Measurements from ENCODE around the gene WAPL.

Gene WAPL

GRCh38 chr10:86522510-86522855 lies 891 bp upstream of the WAPL start:
- no peak for DNase-seq

GRCh38 chr10:86520871-86521677 lies 518 bp downstream of the WAPL start:
- DNase-seq = no peak

DNA sequence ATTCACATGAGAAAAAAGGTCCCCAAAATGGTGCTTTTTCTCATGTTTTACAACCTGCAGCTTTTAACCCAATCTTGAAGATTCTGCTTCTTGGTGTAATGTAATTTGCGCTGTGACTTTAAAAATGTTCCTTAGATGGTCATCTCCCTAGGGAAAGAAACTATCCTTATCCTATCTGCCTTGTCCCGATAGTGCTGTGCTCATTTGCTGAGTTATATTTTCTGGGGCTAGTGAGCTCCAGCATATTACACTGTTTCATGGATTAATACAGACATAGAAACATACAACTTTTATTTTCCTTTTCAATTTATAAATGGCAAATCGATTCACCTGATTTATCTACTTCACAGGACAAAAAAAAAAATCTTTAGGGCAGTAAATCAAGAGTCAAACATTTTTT lies 2.8 kb downstream of the WAPL start:
- DNase-seq = no peak

GRCh38 chr10:86512137-86512536 lies 9.5 kb downstream of the WAPL start:
- DNase-seq = no peak

GRCh38 chr10:86511027-86511865 lies 10.3 kb downstream of the WAPL start:
- no peak for DNase-seq

DNA sequence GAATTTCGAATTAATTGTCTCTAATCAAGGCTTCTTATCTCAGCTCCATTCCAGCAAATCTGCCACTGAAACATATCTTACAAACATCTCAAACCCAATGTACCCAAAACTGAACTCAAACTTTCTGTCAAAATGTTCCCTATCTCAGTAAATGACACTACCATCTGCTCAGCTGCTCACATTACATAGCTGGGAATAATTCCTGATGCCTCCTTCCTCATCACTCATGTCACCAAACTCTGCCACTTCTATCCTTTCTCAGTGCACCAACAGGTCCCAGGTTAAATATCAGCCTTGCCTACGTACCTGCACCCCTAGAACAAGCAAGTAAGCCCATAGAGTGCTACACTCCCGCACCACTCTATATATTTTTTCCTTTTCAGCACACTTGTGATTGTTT lies 12.4 kb downstream of the WAPL start:
- no peak for DNase-seq

DNA sequence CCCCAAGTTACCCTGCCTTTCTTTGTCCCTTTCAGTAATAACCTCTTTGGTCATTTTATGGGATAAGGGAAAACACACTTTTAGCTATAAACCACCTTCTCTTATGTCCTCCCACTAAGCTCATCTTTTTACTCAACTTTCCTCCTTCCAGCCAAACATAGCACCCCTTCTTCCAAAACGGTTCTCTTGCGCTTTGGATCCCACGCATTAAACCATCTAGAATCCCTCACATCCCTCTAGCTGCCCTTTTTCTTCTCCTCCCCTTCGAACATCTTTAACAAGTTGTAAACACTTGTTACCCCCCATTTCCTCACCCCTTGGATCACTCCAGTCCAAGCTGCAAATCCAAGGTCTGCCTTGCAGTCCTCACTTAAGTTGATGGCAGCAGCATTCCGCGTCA lies 13.4 kb downstream of the WAPL start:
- no peak for DNase-seq

DNA sequence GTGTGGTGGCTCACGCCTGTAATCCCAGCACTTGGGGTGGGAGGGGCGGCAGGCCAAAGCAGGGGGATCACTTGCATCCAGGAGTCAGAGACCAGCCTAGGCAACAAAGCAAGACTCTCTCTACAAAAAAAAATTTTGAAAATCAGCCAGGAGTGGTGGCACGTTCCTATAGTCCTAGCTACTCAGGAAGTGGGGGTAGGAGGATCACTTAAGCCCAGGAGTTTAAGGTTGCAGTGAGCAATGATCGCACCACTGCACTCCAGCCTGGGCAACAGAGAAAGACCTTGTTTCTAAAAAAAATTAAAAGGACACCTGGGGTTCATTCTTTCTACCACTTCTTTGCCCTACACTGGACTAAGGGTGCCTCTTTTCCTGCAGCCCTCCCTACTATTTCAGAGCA lies 15.1 kb downstream of the WAPL start:
- DNase-seq = no peak

DNA sequence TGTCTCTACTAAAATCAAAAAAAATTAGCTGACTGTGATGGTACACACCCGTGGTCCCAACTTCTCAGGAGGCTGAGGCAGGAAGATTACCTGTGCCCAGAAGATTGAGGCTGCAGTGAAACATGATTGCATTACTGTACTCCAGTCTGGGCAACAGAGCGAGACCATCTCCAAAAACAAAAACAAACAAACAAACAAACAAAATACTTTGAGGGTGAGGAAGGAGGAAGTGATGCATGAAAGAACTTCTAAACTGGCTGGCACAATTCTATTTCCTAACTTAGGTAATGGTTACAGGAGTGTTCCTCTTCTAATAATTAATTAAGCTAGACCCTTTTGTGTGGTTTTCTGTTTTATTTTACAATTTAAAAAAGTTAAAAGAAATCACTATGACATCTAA lies 15.5 kb downstream of the WAPL start:
- DNase-seq = no peak

GRCh38 chr10:86504510-86504909 lies 17.1 kb downstream of the WAPL start:
- no peak for DNase-seq

DNA sequence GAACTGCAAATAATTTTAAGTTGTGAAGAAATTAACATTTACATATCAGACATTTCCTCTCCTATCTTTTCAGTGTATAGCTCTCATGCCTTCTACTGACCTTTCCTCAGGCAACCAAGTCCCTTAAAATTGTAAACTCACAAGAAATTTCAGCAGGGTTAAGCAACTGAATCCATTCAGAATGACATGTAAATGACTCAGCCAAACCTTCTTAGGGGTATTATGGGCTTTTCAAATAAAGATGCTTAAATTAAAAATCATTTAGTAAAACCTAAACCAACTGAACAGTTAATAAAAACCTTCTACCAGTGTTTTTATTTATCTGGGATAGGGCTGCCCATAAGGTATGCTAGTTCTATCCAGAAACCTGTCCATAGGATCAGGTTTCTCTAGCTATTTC lies 20.7 kb downstream of the WAPL start:
- no peak for DNase-seq

GRCh38 chr10:86498598-86498997 lies 23.0 kb downstream of the WAPL start:
- no peak for DNase-seq

DNA sequence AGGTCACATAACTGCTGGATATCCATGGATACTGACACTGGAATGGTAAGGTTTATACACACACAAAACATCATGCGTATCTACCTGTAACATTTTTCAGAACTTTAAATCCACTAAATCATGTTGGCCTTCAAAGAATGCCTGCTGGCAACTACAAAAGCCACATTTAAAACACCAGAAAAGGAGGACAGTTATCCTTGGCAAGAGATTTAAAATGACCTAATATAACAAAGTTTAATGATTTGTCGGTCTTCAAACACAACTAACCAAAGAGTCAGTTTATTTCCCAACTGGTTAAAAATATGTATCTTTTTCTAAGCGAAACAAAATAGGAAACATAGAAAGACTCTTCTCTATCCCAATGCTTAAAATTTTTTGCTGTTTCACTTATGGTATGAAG lies 24.0 kb downstream of the WAPL start:
- DNase-seq = no peak

DNA sequence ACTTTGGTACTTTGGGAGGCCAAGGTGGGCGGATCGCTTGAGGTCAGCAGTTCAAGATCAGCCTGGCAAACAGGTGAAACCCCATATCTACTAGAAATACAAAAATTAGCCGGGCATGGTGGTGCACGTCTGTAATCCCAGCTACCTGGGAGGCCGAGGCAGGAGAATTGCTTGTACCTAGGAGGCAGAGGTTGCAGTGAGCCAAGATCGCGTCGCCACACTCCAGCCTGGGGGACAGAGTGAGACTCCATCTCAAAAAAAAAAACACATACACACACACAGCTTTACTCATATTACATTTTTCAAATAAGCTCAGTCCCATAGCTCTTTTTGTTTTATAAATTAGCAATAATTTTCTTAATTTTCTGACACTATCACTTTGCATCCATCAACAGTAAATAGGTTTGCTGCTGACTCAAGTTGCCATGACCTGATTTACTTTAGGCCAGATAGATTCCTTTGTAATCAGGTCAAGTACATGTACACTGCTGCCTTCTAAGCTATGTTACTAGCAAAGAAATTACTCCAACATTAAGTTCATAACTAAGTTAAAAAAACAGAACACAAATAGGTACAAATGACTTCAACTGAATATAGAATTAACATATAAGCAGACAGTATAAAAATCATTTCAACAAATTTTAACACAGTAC lies 31.5 kb downstream of the WAPL start:
- no peak for DNase-seq

GRCh38 chr10:86489071-86489810 lies 32.4 kb downstream of the WAPL start:
- DNase-seq = no peak

GRCh38 chr10:86486856-86487255 lies 34.7 kb downstream of the WAPL start:
- DNase-seq = no peak

DNA sequence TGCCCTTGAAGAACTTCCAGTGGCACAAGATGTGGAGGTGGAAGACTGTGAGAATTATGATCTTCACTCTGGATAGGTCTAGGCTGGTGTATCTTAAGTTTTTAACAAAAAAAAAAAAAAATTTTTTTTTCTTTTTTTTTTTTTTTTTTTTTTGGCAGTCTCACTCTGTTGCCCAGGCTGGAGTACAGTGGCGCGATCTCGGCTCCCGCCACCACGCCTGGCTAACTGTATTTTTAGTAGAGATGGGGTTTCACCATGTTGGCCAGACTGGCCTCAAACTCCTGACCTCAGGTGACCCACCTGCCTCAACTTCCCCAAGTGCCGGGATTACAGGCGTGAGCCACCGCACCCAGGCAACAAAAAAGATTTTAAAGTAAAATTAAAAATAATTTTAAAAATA lies 37.9 kb downstream of the WAPL start:
- DNase-seq = no peak

DNA sequence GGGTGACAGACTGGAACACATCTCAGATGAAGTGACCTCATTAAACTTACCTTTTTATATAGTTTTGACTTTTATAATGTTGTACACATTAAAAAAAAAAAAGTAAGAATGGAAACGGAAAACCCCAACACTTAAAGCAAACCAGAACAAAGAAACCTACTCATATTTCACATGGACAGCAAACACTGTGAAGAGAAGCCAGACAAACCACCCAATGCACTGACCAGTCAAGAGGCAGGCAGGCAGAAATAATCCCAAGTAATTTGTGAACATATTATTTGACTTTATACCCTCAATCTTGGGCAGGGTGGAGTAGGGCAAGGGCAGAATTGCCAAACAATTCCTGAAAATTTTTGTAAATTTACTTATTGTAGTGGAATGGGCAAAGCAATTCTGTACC lies 39.8 kb downstream of the WAPL start:
- DNase-seq = no peak

DNA sequence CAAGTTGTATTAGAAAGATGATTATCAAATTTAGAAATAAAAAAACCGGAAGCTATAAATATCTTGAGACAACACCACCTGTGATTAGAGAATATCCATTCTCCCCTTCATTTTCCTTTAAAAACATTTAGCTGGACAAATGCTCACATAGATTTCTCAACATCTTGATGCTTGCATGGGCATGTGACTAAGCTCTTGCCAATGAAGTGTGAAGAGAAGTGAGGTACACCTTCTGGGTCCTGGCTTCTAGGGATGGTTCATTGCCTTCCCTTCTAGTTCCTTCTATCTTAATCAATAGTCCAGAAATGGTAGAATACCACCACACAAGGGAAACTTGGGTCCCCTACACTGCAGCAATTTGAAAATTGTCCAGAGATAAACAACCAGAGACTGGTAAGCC lies 41.0 kb downstream of the WAPL start:
- DNase-seq = no peak

- no peak for DNase-seq
Measured at GRCh38 chr10:86472061-86472460, 49.5 kb downstream of the WAPL start.

- no peak for DNase-seq
Measured at GRCh38 chr10:86461963-86462804, 59.4 kb downstream of the WAPL start.

DNA sequence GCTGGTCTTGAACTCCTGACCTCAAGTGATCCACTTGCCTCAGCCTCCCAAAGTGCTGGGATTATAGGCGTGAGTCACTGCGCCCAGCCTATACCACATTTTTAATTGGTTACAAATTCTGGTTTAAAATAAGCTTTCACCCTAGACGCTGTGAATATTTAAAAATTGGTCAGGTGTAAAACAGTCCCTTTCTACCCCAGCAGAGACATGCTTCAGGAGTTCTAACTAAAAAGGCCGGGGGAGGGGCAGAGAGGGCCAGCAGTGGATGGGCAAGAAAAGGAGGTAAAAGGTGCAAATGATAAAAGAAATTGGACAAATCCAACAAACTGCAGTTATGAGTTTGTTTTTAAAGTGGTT lies 70.0 kb downstream of the WAPL start:
- no peak for DNase-seq
